HCT116 (cell line): ENCODE results near the gene ADARB2. TPM values are rescaled to one million over a fixed set of nuclear protein-coding genes. Genes with fewer than 3 reads are reported as not detected.

Source experiments
- ATAC-seq: fragments of 200-7000 bp; cut with Tn5 transposase; 2 replicates; pipeline ENCODE4 v1.9.1; 2020; ENCODE audit warnings: mild to moderate bottlenecking, moderate library complexity
- BruUV-seq: library from RNA; stranded (reverse); fragments of 400-500 nt; replicated peaks from 2 replicates; lab custom pipeline; 2021; lab: Mats Ljungman, UMichigan
- CTCF ChIA-PET: fragments of 300-600 bp; sonication (Branson Sonifier 250); formaldehyde crosslinking; loops from one replicate; lab custom pipeline; 2021; ENCODE audit warnings: antibody characterized with exemption; lab: Charles Lee
- POLR2A ChIA-PET: fragments of 300-600, 350-600 bp; sonication (Branson Sonifier 250); formaldehyde crosslinking; loops from one replicate; lab custom pipeline; 2021; ENCODE audit warnings: antibody characterized with exemption; lab: Charles Lee
- RAD21 ChIA-PET, 2 experiments: fragments of 300-600 bp; sonication (Branson Sonifier 250); formaldehyde crosslinking; loops; one replicate each; lab custom pipeline; 2023; ENCODE audit warnings: low total read pairs in 2 of 2; ENCODE audit not compliant: uncharacterized antibody in 2 of 2, unreplicated experiment in 2 of 2, low non-redundant PET in 1 of 2; lab: Charles Lee
- DNase-seq: peaks from one replicate; pipeline ENCODE4 v3.0.0-alpha.2; 2010; ENCODE audit warnings: low read depth, low spot score
- H2AFZ ChIP-seq: fragments of 200-600 bp; shearing (Covaris generic), sonication (generic); 2 replicates; pipeline ENCODE4 v1.6.1; 2017; ENCODE audit warnings: low read depth, mixed run types, mixed read lengths, antibody characterized with exemption, low read length; ENCODE audit not compliant: poor library complexity, severe bottlenecking
- H3K27ac ChIP-seq: 2 replicates; pipeline ENCODE4 v1.5.1; 2012; ENCODE audit warnings: low read depth, low read length
- H3K27me3 ChIP-seq: fragments of 200-600 bp; sonication (generic); 2 replicates; pipeline ENCODE4 v1.6.1; 2016; ENCODE audit warnings: mixed run types, low read length, mixed read lengths; ENCODE audit not compliant: insufficient read depth
- H3K36me3 ChIP-seq, 2 experiments: fragments of 200-500 bp in 1 of 2; fragments of 200-600 bp in 1 of 2; sonication (Bioruptor generic) in 1 of 2; sonication (generic) in 1 of 2; 2 replicates each; pipeline versions ENCODE4 v1.5.1 to v1.6.1; 2014 to 2016; ENCODE audit warnings: low read length in 2 of 2, inconsistent platforms in 1 of 2, mixed read lengths in 1 of 2, mixed run types in 1 of 2; ENCODE audit not compliant: insufficient read depth in 2 of 2, control insufficient read depth in 1 of 2
- H3K4me1 ChIP-seq, 2 experiments: fragments of 200-600 bp in 1 of 2; sonication (generic) in 1 of 2; 2 replicates each; pipeline versions ENCODE4 v1.5.1 to v1.6.1; 2012 to 2017; ENCODE audit warnings: low read length in 2 of 2, inconsistent platforms in 1 of 2, mild to moderate bottlenecking in 1 of 2, mixed read lengths in 1 of 2, mixed run types in 1 of 2, moderate library complexity in 1 of 2; ENCODE audit not compliant: insufficient read depth in 2 of 2, control insufficient read depth in 1 of 2
- H3K4me2 ChIP-seq: fragments of 200-600 bp; sonication (generic); 2 replicates; pipeline ENCODE4 v1.6.1; 2017; ENCODE audit warnings: mixed run types, low read length, mixed read lengths
- H3K4me3 ChIP-seq, 2 experiments: fragments of 200-600 bp in 1 of 2; sonication (generic) in 1 of 2; replicated peaks in 1 of 2; 2 replicates each; pipeline ENCODE4 v1.5.1; 2011 to 2016; ENCODE audit warnings: low read length in 2 of 2, control low read depth in 1 of 2, low read depth in 1 of 2, mild to moderate bottlenecking in 1 of 2, mixed read lengths in 1 of 2, mixed run types in 1 of 2
- H3K79me2 ChIP-seq: fragments of 200-600 bp; sonication (generic); 2 replicates; pipeline ENCODE4 v1.6.1; 2017; ENCODE audit warnings: mild to moderate bottlenecking, mixed run types, low read length, moderate library complexity, mixed read lengths; ENCODE audit not compliant: insufficient read depth
- H3K9ac ChIP-seq: fragments of 200-600 bp; sonication (generic); 2 replicates; pipeline ENCODE4 v1.6.1; 2016; ENCODE audit warnings: low read length, mixed read lengths
- H3K9me2 ChIP-seq: fragments of 200-600 bp; sonication (generic), shearing (Covaris generic); 2 replicates; pipeline ENCODE4 v1.6.1; 2017; ENCODE audit warnings: mixed run types, mild to moderate bottlenecking, moderate library complexity; ENCODE audit not compliant: insufficient read depth
- H3K9me3 ChIP-seq, 2 experiments: fragments of 200-500 bp in 1 of 2; fragments of 200-600 bp in 1 of 2; sonication (Bioruptor generic) in 1 of 2; sonication (generic) in 1 of 2; 2 replicates each; pipeline ENCODE4 v1.6.1; 2014 to 2017; ENCODE audit warnings: low read length in 2 of 2, mixed read lengths in 2 of 2, inconsistent platforms in 1 of 2, low read depth in 1 of 2, mild to moderate bottlenecking in 1 of 2, mixed run types in 1 of 2, moderate library complexity in 1 of 2; ENCODE audit not compliant: control insufficient read depth in 1 of 2, insufficient read depth in 1 of 2
- H4K20me1 ChIP-seq: fragments of 200-600 bp; sonication (generic), shearing (Covaris generic); 2 replicates; pipeline ENCODE4 v1.6.1; 2017; ENCODE audit warnings: mixed run types, mild to moderate bottlenecking, moderate library complexity; ENCODE audit not compliant: insufficient read depth
- CEBPB ChIP-seq: IDR thresholded peaks from 2 replicates; pipeline ENCODE4 v1.6.1; 2012; ENCODE audit warnings: low read depth
- CTCF ChIP-seq, 3 experiments: fragments of 200-600 bp in 1 of 3; sonication (generic) in 1 of 3; IDR thresholded peaks in 2 of 3; conservative IDR thresholded peaks in 1 of 3; 2 replicates each; pipeline ENCODE4 v1.5.1; 2012 to 2017; ENCODE audit warnings: low read depth in 2 of 3, low read length in 2 of 3, antibody characterized with exemption in 1 of 3, borderline replicate concordance in 1 of 3, control low read depth in 1 of 3, mild to moderate bottlenecking in 1 of 3, mixed read lengths in 1 of 3, mixed run types in 1 of 3, moderate library complexity in 1 of 3; ENCODE audit not compliant: insufficient read depth in 1 of 3
- EGR1 ChIP-seq: IDR thresholded peaks from 2 replicates; pipeline ENCODE4 v1.6.1; 2012; ENCODE audit warnings: low read depth
- ELF1 ChIP-seq: IDR thresholded peaks from 2 replicates; pipeline ENCODE4 v1.6.1; 2012; ENCODE audit warnings: low read depth, borderline replicate concordance
- EZH2 ChIP-seq: fragments of 200-600 bp; sonication (generic); IDR thresholded peaks from 2 replicates; pipeline ENCODE4 v1.6.1; 2017; ENCODE audit warnings: antibody characterized with exemption, mixed run types
- JUND ChIP-seq: IDR thresholded peaks from 2 replicates; pipeline ENCODE4 v1.6.1; 2012
- MAX ChIP-seq: IDR thresholded peaks from 2 replicates; pipeline ENCODE4 v1.6.1; 2012
- RAD21 ChIP-seq: IDR thresholded peaks from 2 replicates; pipeline ENCODE4 v1.6.1; 2012; ENCODE audit warnings: low read depth, mild to moderate bottlenecking
- SIN3A ChIP-seq: IDR thresholded peaks from 2 replicates; pipeline ENCODE4 v1.6.1; 2012; ENCODE audit warnings: low read depth
- SP1 ChIP-seq: IDR thresholded peaks from 2 replicates; pipeline ENCODE4 v1.6.1; 2012; ENCODE audit warnings: low read depth
- SRF ChIP-seq: IDR thresholded peaks from 2 replicates; pipeline ENCODE4 v1.6.1; 2012; ENCODE audit warnings: low read depth
- YY1 ChIP-seq: IDR thresholded peaks from 2 replicates; pipeline ENCODE4 v1.6.1; 2011; ENCODE audit warnings: low read length, low read depth, moderate library complexity, mild to moderate bottlenecking; ENCODE audit not compliant: insufficient replicate concordance; ENCODE audit errors: extremely low read depth
- intact Hi-C: fragments of 100-400 bp; cut with micrococcal nuclease; formaldehyde crosslinking; loops from 2 replicates; pipeline ENCODE4 v1.10.0; 2022
- total RNA-seq: library from RNA; stranded (reverse); gene quantifications from one replicate; pipeline ENCODE4 v1.2.1, GENCODE V29; 2021; ENCODE audit not compliant: unreplicated experiment

Gene ADARB2
- total RNA-seq, 1 experiment from 2014 or later, result not detected

- Histone ChIP-seq H3K4me2 (no peak overlapping the region), H3K9me3 (no peaks in the 10 kb centered on the region), H3K9me2 (no peaks in the 10 kb centered on the region), H3K4me1 (no peaks in the 10 kb centered on the region; a peak in 1 of 4 replicates), H3K4me3 (no peak overlapping the region), H4K20me1 (no peaks in the 10 kb centered on the region), H3K27ac (no peak overlapping the region), H2AFZ (no peak overlapping the region), H3K79me2 (no peaks in the 10 kb centered on the region), H3K36me3 (no peaks in the 10 kb centered on the region), H3K9ac (no peak overlapping the region), H3K27me3 (peaks cover 11% of the 10 kb centered on the region; the same call in 1 of the 2 replicates)
- intact Hi-C loops, result no loop called here
- BruUV-seq, result no TSS peak
- DNase-seq, result no peak
- ChIA-PET RAD21 (no interaction called here), CTCF (no interaction called here), POLR2A (no interaction called here)
- no peak for ATAC-seq
- TF ChIP-seq JUND (no peak), ELF1 (no peak), SRF (no peak), YY1 (no peak), MAX (no peak), EZH2 (no peak), RAD21 (no peak), CEBPB (no peak), CTCF (IDR thresholded peaks at IDR 0.05 in 2 of 3, conservative IDR thresholded peaks at IDR 0.05 in 1 of 3; ENCODE audit: borderline replicate concordance in 1 of 3, insufficient read depth in 1 of 3, low read depth in 2 of 3, low read length in 2 of 3) (no peak), SP1 (no peak), EGR1 (no peak), SIN3A (no peak)
Observed at GRCh38 chr10:1206601-1207000, 530.7 kb downstream of the ADARB2 start.
